HEK293 (cell line): ENCODE data around the gene TRAM2.

ENCODE experiments used
- ATF2 ChIP-seq: fragments of 450-650 bp; formaldehyde crosslinking; IDR thresholded peaks from 2 replicates; pipeline ENCODE4 v1.5.1; 2016; ENCODE audit warnings: missing biosample characterization, missing genetic modification characterization, low read depth
- FEZF1 ChIP-seq: fragments of 450-650 bp; formaldehyde crosslinking; IDR thresholded peaks from 2 replicates; pipeline ENCODE4 v1.5.1; 2016; ENCODE audit warnings: missing biosample characterization, missing genetic modification characterization
- GLI2 ChIP-seq: fragments of 450-650 bp; formaldehyde crosslinking; IDR thresholded peaks from 2 replicates; pipeline ENCODE4; 2017; ENCODE audit warnings: missing biosample characterization, missing genetic modification characterization, low read depth, borderline replicate concordance
- GLIS1 ChIP-seq: fragments of 450-650 bp; formaldehyde crosslinking; IDR thresholded peaks from 2 replicates; pipeline ENCODE4 v1.5.1; 2016; ENCODE audit warnings: missing biosample characterization, missing genetic modification characterization
- REST ChIP-seq: fragments of 450-650 bp; formaldehyde crosslinking; IDR thresholded peaks from 2 replicates; pipeline ENCODE4 v1.5.1; 2016; ENCODE audit warnings: missing biosample characterization, missing genetic modification characterization
- YY2 ChIP-seq: fragments of 450-650 bp; formaldehyde crosslinking; IDR thresholded peaks from 2 replicates; pipeline ENCODE4 v1.5.1; 2016; ENCODE audit warnings: missing biosample characterization, missing genetic modification characterization
- ZBTB10 ChIP-seq: fragments of 450-650 bp; formaldehyde crosslinking; IDR thresholded peaks from 2 replicates; pipeline ENCODE4 v1.5.1; 2016; ENCODE audit warnings: missing biosample characterization, missing genetic modification characterization
- ZBTB48 ChIP-seq: fragments of 450-650 bp; formaldehyde crosslinking; IDR thresholded peaks from 2 replicates; pipeline ENCODE4 v1.5.1; 2016; ENCODE audit warnings: missing biosample characterization, missing genetic modification characterization
- ZEB2 ChIP-seq: fragments of 450-650 bp; formaldehyde crosslinking; IDR thresholded peaks from 2 replicates; pipeline ENCODE4 v1.5.1; 2016; ENCODE audit warnings: missing biosample characterization, missing genetic modification characterization
- ZFP37 ChIP-seq: fragments of 450-650 bp; formaldehyde crosslinking; IDR thresholded peaks from 2 replicates; pipeline ENCODE4 v1.5.1; 2016; ENCODE audit warnings: missing biosample characterization, missing genetic modification characterization
- ZNF121 ChIP-seq: fragments of 450-650 bp; formaldehyde crosslinking; IDR thresholded peaks from 2 replicates; pipeline ENCODE4 v1.5.1; 2016; ENCODE audit warnings: missing biosample characterization, missing genetic modification characterization
- ZNF132 ChIP-seq: fragments of 450-650 bp; formaldehyde crosslinking; IDR thresholded peaks from 2 replicates; pipeline ENCODE4 v1.5.1; 2017; ENCODE audit warnings: missing biosample characterization, missing genetic modification characterization, borderline replicate concordance
- ZNF174 ChIP-seq: fragments of 450-650 bp; formaldehyde crosslinking; IDR thresholded peaks from 2 replicates; pipeline ENCODE4 v1.5.0; 2017; ENCODE audit warnings: missing biosample characterization, mild to moderate bottlenecking, missing genetic modification characterization
- ZNF175 ChIP-seq: fragments of 450-650 bp; formaldehyde crosslinking; IDR thresholded peaks from 2 replicates; pipeline ENCODE4 v1.5.1; 2016; ENCODE audit warnings: missing biosample characterization, missing genetic modification characterization
- ZNF223 ChIP-seq: fragments of 450-650 bp; formaldehyde crosslinking; IDR thresholded peaks from 2 replicates; pipeline ENCODE4 v1.5.1; 2016; ENCODE audit warnings: missing biosample characterization, missing genetic modification characterization
- ZNF266 ChIP-seq: fragments of 450-650 bp; formaldehyde crosslinking; IDR thresholded peaks from 2 replicates; pipeline ENCODE4 v1.5.1; 2016; ENCODE audit warnings: missing biosample characterization, missing genetic modification characterization, low read depth
- ZNF423 ChIP-seq: fragments of 450-650 bp; formaldehyde crosslinking; IDR thresholded peaks from 2 replicates; pipeline ENCODE4 v1.5.1; 2016; ENCODE audit warnings: missing biosample characterization, missing genetic modification characterization
- ZNF426 ChIP-seq: fragments of 450-650 bp; formaldehyde crosslinking; IDR thresholded peaks from 2 replicates; pipeline ENCODE4 v1.5.1; 2017; ENCODE audit warnings: missing biosample characterization, missing genetic modification characterization, mild to moderate bottlenecking, inconsistent platforms, moderate library complexity
- ZNF518A ChIP-seq: fragments of 450-650 bp; formaldehyde crosslinking; conservative IDR thresholded peaks from 2 replicates; pipeline ENCODE4 v1.5.1; 2016; ENCODE audit warnings: low read depth, missing biosample characterization, missing genetic modification characterization
- ZNF548 ChIP-seq: fragments of 450-650 bp; formaldehyde crosslinking; IDR thresholded peaks from 2 replicates; pipeline ENCODE4 v1.5.1; 2016; ENCODE audit warnings: missing biosample characterization, missing genetic modification characterization
- ZNF549 ChIP-seq: fragments of 450-650 bp; IDR thresholded peaks from 2 replicates; pipeline ENCODE4 v1.5.1; 2018; ENCODE audit warnings: missing biosample characterization, missing genetic modification characterization, mild to moderate bottlenecking, inconsistent platforms, moderate library complexity
- ZNF623 ChIP-seq: fragments of 450-650 bp; formaldehyde crosslinking; IDR thresholded peaks from 2 replicates; pipeline ENCODE4 v1.5.1; 2016; ENCODE audit warnings: missing biosample characterization, missing genetic modification characterization
- ZNF658 ChIP-seq: fragments of 450-650 bp; formaldehyde crosslinking; IDR thresholded peaks from 2 replicates; pipeline ENCODE4; 2016; ENCODE audit warnings: missing biosample characterization, missing genetic modification characterization
- ZNF677 ChIP-seq: fragments of 450-650 bp; IDR thresholded peaks from 2 replicates; pipeline ENCODE4 v1.5.0; 2018; ENCODE audit warnings: missing biosample characterization, mild to moderate bottlenecking, missing genetic modification characterization, moderate library complexity
- ZNF704 ChIP-seq: fragments of 450-650 bp; formaldehyde crosslinking; IDR thresholded peaks from 2 replicates; pipeline ENCODE4 v1.5.1; 2016; ENCODE audit warnings: missing biosample characterization, missing genetic modification characterization
- ZNF843 ChIP-seq: fragments of 450-650 bp; formaldehyde crosslinking; IDR thresholded peaks from 2 replicates; pipeline ENCODE4 v1.5.1; 2016; ENCODE audit warnings: missing biosample characterization, missing genetic modification characterization

TRAM2 gene

GRCh38 chr6:52517502-52518278, 59.2 kb downstream of the TRAM2 start (continued):
- TF ChIP-seq REST (tag by site-specific recombination) (peak; percentile 70), ZNF548 (tag by site-specific recombination) (no peak), ZBTB10 (0 out of 2 replicates have a peak, but pooled peaks have one; percentile 36), ZNF175 (no peak), ZNF121 (tag by site-specific recombination) (no peak), ATF2 (tag by site-specific recombination) (no peak), ZNF677 (tag by site-specific recombination) (no peak), ZFP37 (no peak; the same call in 1 of the 2 replicates), ZNF426 (no peak), ZNF704 (tag by site-specific recombination) (no peak), ZNF549 (tag by site-specific recombination) (no peak), ZNF518A (tag by site-specific recombination) (peak; percentile 39; the same call in 1 of the 2 replicates), ZBTB48 (tag by site-specific recombination) (no peak), YY2 (tag by site-specific recombination) (no peak; the same call in 1 of the 2 replicates), ZEB2 (tag by site-specific recombination) (peak; percentile 90), ZNF132 (tag by site-specific recombination) (no peak), ZNF266 (tag by site-specific recombination) (no peak), ZNF174 (no peak), FEZF1 (tag by site-specific recombination) (peak; percentile 94), GLIS1 (tag by site-specific recombination) (peak; percentile 95), GLI2 (tag by site-specific recombination) (no peak), ZNF623 (no peak), ZNF423 (peak; percentile 61; the same call in 1 of the 2 replicates), ZNF658 (no peak), ZNF223 (tag by site-specific recombination) (no peak), ZNF843 (peak; percentile 58; the same call in 1 of the 2 replicates)
